GM18861 (cell line): ENCODE data around the gene SIAH1.
"Not testable (repeated sequence)": the region's sequence is repeated elsewhere in the genome, so short reads cannot be mapped to it uniquely, and the experiment has no call there.

Experiments
- ATAC-seq: cut with Tn5 transposase; IDR thresholded peaks from one replicate; pipeline ENCODE4 v1.9.1; 2021; ENCODE audit not compliant: unreplicated experiment

SIAH1 gene

GRCh38 chr16:48335961-48336360 is 49.3 kb downstream of the SIAH1 start:
- ATAC-seq, result no peak

DNA sequence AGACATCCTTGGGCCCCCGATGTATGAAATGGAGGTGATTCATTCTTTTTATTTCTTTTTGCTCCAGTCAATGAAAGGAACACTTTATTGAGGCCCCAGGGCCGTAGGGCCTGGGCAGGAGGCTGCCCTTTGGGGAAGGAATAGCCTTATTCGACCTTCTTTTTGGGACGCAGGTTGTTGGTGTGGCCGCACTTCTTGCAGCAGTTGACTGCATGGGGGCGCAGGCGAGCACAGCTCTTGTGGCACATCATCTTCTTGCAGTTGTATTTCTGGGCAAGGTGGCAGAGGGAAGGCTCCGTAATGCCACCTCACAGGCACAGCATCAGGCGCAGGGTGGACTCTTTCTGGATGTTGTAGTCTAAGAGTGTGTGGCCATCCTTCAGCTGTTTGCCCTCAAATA is 50.9 kb downstream of the SIAH1 start:
- ATAC-seq, result no peak

- ATAC-seq, result no peak
Measured at GRCh38 chr16:48332978-48333377, 52.2 kb downstream of the SIAH1 start.

GRCh38 chr16:48330841-48331192 is 54.4 kb downstream of the SIAH1 start:
- no peak for ATAC-seq

GRCh38 chr16:48330189-48330840 is 54.9 kb downstream of the SIAH1 start:
- no peak for ATAC-seq

GRCh38 chr16:48329138-48329537 is 56.1 kb downstream of the SIAH1 start:
- ATAC-seq, result no peak

DNA sequence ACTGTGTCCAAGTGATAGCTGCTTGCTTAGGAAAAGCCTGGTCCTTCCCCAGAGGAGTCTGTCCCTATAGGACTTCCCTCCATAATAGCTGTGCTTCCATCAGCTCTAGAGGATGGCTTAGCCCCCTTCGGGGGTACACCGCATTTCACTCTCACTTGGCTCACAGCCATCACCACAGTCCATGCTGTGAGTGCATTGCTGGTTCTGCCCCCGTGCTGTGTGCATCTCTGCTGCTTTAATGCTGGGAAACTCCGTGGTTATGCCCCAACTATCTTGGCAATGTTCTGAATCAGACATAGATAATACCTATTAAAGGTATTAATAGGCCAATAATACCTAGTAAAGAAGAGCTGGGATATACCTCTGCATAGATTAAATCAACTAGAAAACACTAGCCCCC is 58.3 kb downstream of the SIAH1 start:
- ATAC-seq, result no peak

- ATAC-seq, result no peak
Measured at GRCh38 chr16:48323783-48324775, 61.1 kb downstream of the SIAH1 start.

DNA sequence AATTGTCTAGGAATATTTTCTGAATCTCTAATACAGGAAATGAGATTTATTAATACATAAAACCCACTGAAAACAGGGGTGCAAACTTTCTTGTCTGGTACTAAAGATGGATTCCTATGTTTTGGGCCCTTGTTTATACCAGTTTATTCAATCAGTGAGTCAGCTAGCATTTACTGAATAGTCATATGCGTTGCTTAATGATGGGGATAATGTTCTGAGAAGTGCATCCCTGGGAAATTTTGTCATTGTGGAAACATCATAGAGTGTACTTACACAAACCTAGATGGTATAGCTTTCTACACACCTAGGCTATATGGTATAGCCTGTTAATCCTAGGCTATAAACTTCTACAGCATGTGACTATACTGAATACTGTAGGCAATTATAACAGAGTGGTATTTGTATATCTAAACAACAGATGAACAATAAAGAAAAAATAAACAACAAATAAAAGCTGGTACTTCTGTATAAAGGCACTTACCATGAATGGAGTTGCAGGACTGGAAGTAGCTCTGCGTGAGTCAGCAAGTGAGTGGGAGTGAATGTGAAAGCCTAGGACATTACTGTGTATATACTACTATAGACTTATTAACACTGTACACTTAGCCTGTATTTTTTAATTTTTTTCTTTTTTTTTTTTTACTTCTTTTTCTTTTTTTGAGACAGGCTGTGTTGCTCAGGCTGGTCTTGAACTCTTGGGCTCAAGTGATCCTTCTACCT is 63.7 kb downstream of the SIAH1 start:
- ATAC-seq, result no peak

DNA sequence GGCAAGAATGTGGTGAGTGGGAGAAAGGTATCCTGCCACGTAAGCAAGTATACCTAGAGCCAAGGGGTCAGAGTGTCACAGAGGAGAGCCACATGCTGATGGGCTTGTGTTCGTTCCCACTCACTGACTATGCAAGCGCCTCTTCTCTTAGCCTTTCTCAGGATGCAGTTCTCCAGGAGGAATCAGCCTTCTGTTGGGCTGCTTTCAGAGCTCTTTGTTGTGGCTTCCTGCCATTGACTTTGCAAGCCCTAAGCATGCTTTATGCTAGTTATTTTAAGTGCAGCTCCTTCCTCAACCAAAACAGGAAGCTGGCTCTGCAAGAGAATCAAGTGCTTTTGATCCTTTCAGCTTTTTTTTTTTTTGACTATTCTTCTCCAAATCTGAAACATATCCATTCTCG is 66.6 kb downstream of the SIAH1 start:
- no peak for ATAC-seq

- ATAC-seq, result no peak
Measured at GRCh38 chr16:48317614-48318315, 67.4 kb downstream of the SIAH1 start.

GRCh38 chr16:48317026-48317425 is 68.2 kb downstream of the SIAH1 start:
- no peak for ATAC-seq

- ATAC-seq, result not testable (repeated sequence)
Measured at GRCh38 chr16:48313905-48314304, 71.3 kb downstream of the SIAH1 start.

- ATAC-seq, result no peak
Measured at GRCh38 chr16:48310908-48311641, 74.1 kb downstream of the SIAH1 start.
